K562 (cell line): Measurements from ENCODE around the gene DOK4. TPM values are rescaled to one million over a fixed set of nuclear protein-coding genes. Genes with fewer than 3 reads are reported as not detected.

Source experiments
- ATAC-seq: fragments of 200-7000 bp; cut with Tn5 transposase; 3 replicates; pipeline ENCODE4 v1.9.1; 2020; ENCODE audit warnings: moderate library complexity
- BruUV-seq: library from RNA; stranded (reverse); fragments of 400-500 nt; replicated peaks from 2 replicates; lab custom pipeline; 2021; lab: Mats Ljungman, UMichigan
- CTCF ChIA-PET: fragments of 300-600 bp; formaldehyde crosslinking; extraction: SDS; loops from one replicate; lab custom pipeline; 2021; ENCODE audit warnings: low intra/inter-chr PET ratio; lab: Yijun Ruan, JAX
- POLR2A ChIA-PET: fragments of 300-600, 350-650 bp; sonication (Branson Sonifier 250); formaldehyde crosslinking; extraction: SDS; loops from one replicate; lab custom pipeline; 2021; ENCODE audit warnings: antibody characterized with exemption, inconsistent platforms; lab: Yijun Ruan, JAX
- DNase-seq, 4 experiments: peaks; one replicate each; pipeline versions ENCODE4 v3.0.0 to v3.0.0-alpha.2; 2011 to 2018; ENCODE audit warnings: low spot score in 3 of 4, mixed read lengths in 3 of 4; ENCODE audit errors: extremely low read depth in 1 of 4
- FAIRE-seq: peaks from 2 replicates; lab custom pipeline; 2011; peaks lifted over from hg19 to GRCh38; lab: Jason Lieb, UNC
- H2AFZ ChIP-seq: 2 replicates; pipeline ENCODE4 v1.6.0; 2011; ENCODE audit warnings: low read depth, low read length, control low read depth, inconsistent platforms
- H3K27ac ChIP-seq: fragments of 200-600 bp; 3 replicates; pipeline ENCODE4 v1.8.0; 2011; ENCODE audit warnings: low read depth, mild to moderate bottlenecking, control low read depth, inconsistent platforms, low read length, moderate library complexity, mixed read lengths; ENCODE audit errors: extremely low read depth
- H3K27me3 ChIP-seq, 2 experiments: fragments of 300-600 bp in 1 of 2; 2 replicates in 1 of 2; 3 replicates in 1 of 2; pipeline versions ENCODE4 v1.6.0 to v1.8.0; 2011; ENCODE audit warnings: inconsistent platforms in 2 of 2, low read length in 2 of 2, mild to moderate bottlenecking in 1 of 2, mixed read lengths in 1 of 2, moderate library complexity in 1 of 2; ENCODE audit not compliant: control insufficient read depth in 2 of 2, insufficient read depth in 2 of 2
- H3K36me3 ChIP-seq: fragments of 300-600 bp; 3 replicates; pipeline ENCODE4 v1.8.0; 2011; ENCODE audit warnings: mild to moderate bottlenecking, low read length, inconsistent platforms; ENCODE audit not compliant: control insufficient read depth, insufficient read depth
- H3K4me1 ChIP-seq, 2 experiments: fragments of 200-600 bp in 1 of 2; replicated peaks in 1 of 2; 2 replicates in 1 of 2; 3 replicates in 1 of 2; pipeline versions ENCODE4 v1.5.1 to v1.8.0; 2011; ENCODE audit warnings: inconsistent platforms in 2 of 2, low read length in 2 of 2, mild to moderate bottlenecking in 1 of 2, mixed read lengths in 1 of 2, moderate library complexity in 1 of 2; ENCODE audit not compliant: control insufficient read depth in 2 of 2, insufficient read depth in 2 of 2
- H3K4me2 ChIP-seq: 2 replicates; pipeline ENCODE4 v1.6.1; 2011; ENCODE audit warnings: low read length, control low read depth, inconsistent platforms, mixed read lengths; ENCODE audit not compliant: insufficient read depth
- H3K4me3 ChIP-seq: fragments of 200-600 bp; sonication (generic), shearing (Covaris generic); 2 replicates; pipeline ENCODE4 v1.5.1; 2016; ENCODE audit warnings: control low read depth, inconsistent platforms
- H3K79me2 ChIP-seq: fragments of 200-600 bp; 3 replicates; pipeline ENCODE4 v1.8.0; 2011; ENCODE audit warnings: low read length, inconsistent platforms; ENCODE audit not compliant: control insufficient read depth, insufficient read depth
- H3K9ac ChIP-seq, 2 experiments: 2 replicates each; pipeline versions ENCODE4 v1.6.0 to v1.6.1; 2011; ENCODE audit warnings: low read depth in 2 of 2, low read length in 2 of 2, control low read depth in 1 of 2, inconsistent platforms in 1 of 2, mild to moderate bottlenecking in 1 of 2, mixed read lengths in 1 of 2; ENCODE audit not compliant: insufficient read depth in 1 of 2
- H3K9me1 ChIP-seq: one replicate; pipeline ENCODE4 v1.6.0; 2011; ENCODE audit warnings: inconsistent platforms, mild to moderate bottlenecking, low read length, moderate library complexity; ENCODE audit not compliant: control insufficient read depth, insufficient read depth
- H3K9me3 ChIP-seq: replicated peaks from 2 replicates; pipeline ENCODE4 v1.5.1; 2011; ENCODE audit warnings: low read depth, low read length, inconsistent platforms; ENCODE audit not compliant: control insufficient read depth, insufficient read depth
- H4K20me1 ChIP-seq: replicated peaks from 2 replicates; pipeline ENCODE4 v1.6.1; 2011; ENCODE audit warnings: low read length, inconsistent platforms, mixed read lengths; ENCODE audit not compliant: control insufficient read depth, insufficient read depth
- ADNP ChIP-seq: fragments of 200-800 bp; sonication (Bioruptor generic); IDR thresholded peaks from 2 replicates; pipeline ENCODE4 v1.6.1; 2016; ENCODE audit warnings: missing genetic modification characterization, missing compliant biosample characterization
- BHLHE40 ChIP-seq: IDR thresholded peaks from 2 replicates; pipeline ENCODE4 v1.6.1; 2011; ENCODE audit warnings: low read length, improper control_type of control experiment
- ETS2 ChIP-seq: IDR thresholded peaks from 2 replicates; pipeline ENCODE4 v1.6.1; 2016; ENCODE audit warnings: borderline replicate concordance, missing genetic modification characterization, mild to moderate bottlenecking, moderate library complexity, missing compliant biosample characterization; ENCODE audit not compliant: poor library complexity, severe bottlenecking
- FIP1L1 ChIP-seq: fragments of 200-400 bp; formaldehyde crosslinking; IDR thresholded peaks from 2 replicates; pipeline ENCODE4 v1.6.1; 2018; ENCODE audit warnings: mild to moderate bottlenecking, low read depth, low read length; ENCODE audit not compliant: poor library complexity, severe bottlenecking
- GTF2A2 ChIP-seq: IDR thresholded peaks from 2 replicates; pipeline ENCODE4 v1.6.1; 2016; ENCODE audit warnings: mild to moderate bottlenecking, missing genetic modification characterization, missing compliant biosample characterization
- IFI16 ChIP-seq: fragments of 250-450 bp; sonication (Bioruptor Pico); IDR thresholded peaks from 2 replicates; pipeline ENCODE4 v2.1.2; 2022; ENCODE audit warnings: mild to moderate bottlenecking, inconsistent platforms
- POLR2AphosphoS2 ChIP-seq: IDR thresholded peaks from 2 replicates; pipeline ENCODE4 v1.6.1; 2012; ENCODE audit warnings: low read length, improper control_type of control experiment
- RBM25 ChIP-seq: fragments of 200-400 bp; formaldehyde crosslinking; IDR thresholded peaks from 2 replicates; pipeline ENCODE4 v1.6.1; 2018; ENCODE audit warnings: low read length, low read depth, moderate library complexity; ENCODE audit not compliant: severe bottlenecking
- RCOR1 ChIP-seq, 2 experiments: IDR thresholded peaks; 2 replicates each; pipeline ENCODE4 v1.6.1; 2012; ENCODE audit warnings: low read depth in 2 of 2, low read length in 2 of 2, borderline replicate concordance in 1 of 2, improper control_type of control experiment in 1 of 2
- SAFB ChIP-seq: fragments of 200-400 bp; formaldehyde crosslinking; IDR thresholded peaks from 2 replicates; pipeline ENCODE4 v1.6.1; 2017; ENCODE audit warnings: low read depth, low read length, borderline replicate concordance
- ZNF184 ChIP-seq: sonication (generic); formaldehyde crosslinking; IDR thresholded peaks from 2 replicates; pipeline ENCODE4 v1.5.0; 2020; ENCODE audit warnings: missing genetic modification reagents
- ZNF41 ChIP-seq: fragments of 250-450 bp; sonication (Bioruptor Pico); conservative IDR thresholded peaks from 2 replicates; pipeline ENCODE4 v1.4.0; 2020; ENCODE audit warnings: mild to moderate bottlenecking
- WGBS: fragments of 100-300 bp; shearing (Covaris generic); methylation state at CpG from one replicate; pipeline ENCODE4 v1.1.6; 2016; ENCODE audit warnings: low coverage, mixed read lengths; ENCODE audit not compliant: insufficient coverage; ENCODE audit errors: missing lambda C conversion rate; 5-methylcytosine and 5-hydroxymethylcytosine counted together
- in situ Hi-C: fragments of 300-500 bp; cut with MboI; formaldehyde crosslinking; loops from 4 replicates; pipeline ENCODE4 v1.15.0; 2018; ENCODE audit warnings: inconsistent platforms, mixed read lengths
- intact Hi-C: fragments of 100-400 bp; cut with micrococcal nuclease; formaldehyde crosslinking; loops from 2 replicates; pipeline ENCODE4 v1.14.2; 2022
- polyA plus RNA-seq, 8 experiments: library from polyadenylated mRNA; depleted of rRNA in 4 of 8; stranded (reverse) in 5 of 8; unstranded in 3 of 8; fragments of >200 nt; fragmentation: Nextera tagmentation in 2 of 8; fragmentation: Illumina TruSeq in 1 of 8; extraction: Ambion mirVana in 2 of 8; extraction: Trizol in 1 of 8; gene quantifications; 2 replicates each; pipeline versions ENCODE4 v1.2.1 to v1.2.3, GENCODE V29; 2011 to 2014; ENCODE audit warnings: inconsistent platforms in 1 of 8, missing spikeins in 1 of 8
- total RNA-seq, 7 experiments: library from RNA; depleted of rRNA in 6 of 7; stranded (reverse); fragments of >200 nt in 6 of 7; fragmentation: Illumina TruSeq in 2 of 7; extraction: Trizol in 2 of 7; gene quantifications; 2 replicates each; pipeline versions ENCODE4 v1.2.1 to v1.2.3, GENCODE V29; 2011 to 2021; ENCODE audit warnings: low replicate concordance in 1 of 7
- TF ChIP-seq, protein P1 (sequence below): sonication (generic); formaldehyde crosslinking; IDR thresholded peaks from 2 replicates; pipeline ENCODE4 v1.8.1; 2023; ENCODE audit warnings: mild to moderate bottlenecking, missing genetic modification reagents

The DOK4 gene
- total and polyA plus RNA-seq, 9 of the 15 experiments (the other 6 are each of a cell fraction or from before 2014, with no cell fraction given), result 0.10 to 14.4 (median 8.3) TPM

DNA sequence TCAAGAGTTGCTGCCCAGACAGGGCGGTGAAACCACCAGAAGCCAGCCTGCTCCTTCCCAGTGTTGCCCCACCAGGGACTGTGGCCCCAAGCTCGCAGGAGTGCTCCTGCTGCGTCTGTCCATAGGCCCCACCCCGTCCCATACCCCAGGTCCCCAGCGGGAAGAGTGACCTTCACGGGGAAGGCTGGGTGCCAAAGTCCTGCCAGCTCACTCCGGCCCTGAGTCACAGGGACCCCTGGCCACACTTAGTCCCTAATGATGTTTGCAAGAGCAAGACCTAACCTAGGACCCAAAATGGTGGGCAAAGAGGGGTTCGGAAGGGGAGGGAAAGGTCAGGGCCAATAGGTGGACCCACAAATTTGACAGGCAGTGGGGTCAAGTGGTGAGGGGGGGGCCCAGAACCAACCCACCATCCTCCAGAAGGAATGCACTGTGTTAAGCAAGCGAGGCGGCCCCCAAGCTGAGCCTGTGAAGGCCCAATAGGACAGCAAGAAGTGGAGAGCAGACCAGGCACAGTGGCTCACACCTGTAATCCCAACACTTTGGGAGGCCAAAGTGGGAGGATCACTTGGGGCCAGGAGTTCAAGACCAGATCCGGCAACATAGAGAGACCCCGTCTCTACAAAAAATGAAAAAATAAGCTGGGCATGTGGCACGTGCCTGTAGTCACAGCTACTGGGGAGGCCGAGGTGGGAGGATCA is 3.3 kb downstream of the DOK4 start:
- BruUV-seq, result no TSS peak
- 74% methylated on average over 13 of the region's 14 CpGs for WGBS
- Histone ChIP-seq H4K20me1 (no peaks in the 10 kb centered on the region), H3K4me1 (peaks cover 17 to 57% of the 10 kb centered on the region in 2 experiments; a peak in 4 of 5 replicates), H3K9me3 (no peaks in the 10 kb centered on the region), H3K36me3 (no peaks in the 10 kb centered on the region), H3K9ac (no peak overlapping the region), H3K9me1 (no peaks in the 10 kb centered on the region), H2AFZ (no peak overlapping the region), H3K27ac (no peak overlapping the region), H3K79me2 (no peaks in the 10 kb centered on the region), H3K4me3 (no peak overlapping the region), H3K27me3 (no peaks in the 10 kb centered on the region), H3K4me2 (no peak overlapping the region)
- no peak for FAIRE-seq
- TF ChIP-seq ZNF184 (CRISPR knock-in tag), result no peak
- TF ChIP-seq, protein P1, sequence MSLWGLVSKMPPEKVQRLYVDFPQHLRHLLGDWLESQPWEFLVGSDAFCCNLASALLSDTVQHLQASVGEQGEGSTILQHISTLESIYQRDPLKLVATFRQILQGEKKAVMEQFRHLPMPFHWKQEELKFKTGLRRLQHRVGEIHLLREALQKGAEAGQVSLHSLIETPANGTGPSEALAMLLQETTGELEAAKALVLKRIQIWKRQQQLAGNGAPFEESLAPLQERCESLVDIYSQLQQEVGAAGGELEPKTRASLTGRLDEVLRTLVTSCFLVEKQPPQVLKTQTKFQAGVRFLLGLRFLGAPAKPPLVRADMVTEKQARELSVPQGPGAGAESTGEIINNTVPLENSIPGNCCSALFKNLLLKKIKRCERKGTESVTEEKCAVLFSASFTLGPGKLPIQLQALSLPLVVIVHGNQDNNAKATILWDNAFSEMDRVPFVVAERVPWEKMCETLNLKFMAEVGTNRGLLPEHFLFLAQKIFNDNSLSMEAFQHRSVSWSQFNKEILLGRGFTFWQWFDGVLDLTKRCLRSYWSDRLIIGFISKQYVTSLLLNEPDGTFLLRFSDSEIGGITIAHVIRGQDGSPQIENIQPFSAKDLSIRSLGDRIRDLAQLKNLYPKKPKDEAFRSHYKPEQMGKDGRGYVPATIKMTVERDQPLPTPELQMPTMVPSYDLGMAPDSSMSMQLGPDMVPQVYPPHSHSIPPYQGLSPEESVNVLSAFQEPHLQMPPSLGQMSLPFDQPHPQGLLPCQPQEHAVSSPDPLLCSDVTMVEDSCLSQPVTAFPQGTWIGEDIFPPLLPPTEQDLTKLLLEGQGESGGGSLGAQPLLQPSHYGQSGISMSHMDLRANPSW (CRISPR knock-in tag), result no peak
- TF ChIP-seq RCOR1 (IDR thresholded peaks at IDR 0.05; ENCODE audit: borderline replicate concordance in 1 of 2, low read depth in 2 of 2, low read length in 2 of 2), result no peak
- no peak for TF ChIP-seq BHLHE40
- TF ChIP-seq ADNP, result no peak
- no peak for TF ChIP-seq GTF2A2
- TF ChIP-seq FIP1L1, result no peak
- TF ChIP-seq POLR2AphosphoS2, result no peak
- no peak for TF ChIP-seq ZNF41 (CRISPR knock-in tag)
- TF ChIP-seq SAFB, result no peak
- TF ChIP-seq IFI16 (CRISPR knock-in tag), result no peak
- no peak for TF ChIP-seq RBM25
- TF ChIP-seq ETS2 (tag), result no peak
- no peak for ATAC-seq
- ChIA-PET POLR2A (interaction anchor here (0.7 to 1.2 kb wide), 2 partner anchors 10 to 34 kb away, joined by 3 to 4 read pairs; no protein-coding TSS in a partner anchor), CTCF (no interaction called here)
- in situ Hi-C loops, result no loop called here
- no peak for DNase-seq
- intact Hi-C loops, result no loop called here
